ENCODE data around the gene SAP30BP. TPM values are rescaled to one million over a fixed set of nuclear protein-coding genes. Genes with fewer than 3 reads are reported as not detected.

Gene SAP30BP
- total and polyA plus RNA-seq, 2 of the 8 experiments (the other 6 are each of a cell fraction or from before 2014, with no cell fraction given) = 63.3 to 79.9 TPM

DNA sequence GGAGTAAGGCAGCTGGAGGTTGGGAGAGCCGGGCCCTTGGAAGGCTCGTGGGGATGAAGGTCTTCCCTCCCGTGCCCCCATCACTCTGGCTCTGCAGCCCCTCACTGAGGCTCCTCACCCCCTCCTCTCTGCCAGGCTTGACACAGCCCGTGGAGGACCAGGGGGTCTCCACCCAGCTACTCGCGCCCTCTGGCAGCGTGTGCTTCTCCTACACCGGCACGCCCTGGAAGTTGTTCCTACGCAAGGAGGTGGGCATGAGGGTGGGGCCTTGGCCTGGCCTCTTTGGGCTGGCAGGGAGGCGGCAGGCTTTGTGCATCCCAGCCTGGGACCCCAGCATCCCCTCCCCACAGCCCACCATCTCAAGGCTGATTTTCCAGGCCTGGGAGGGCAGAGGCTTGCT, 49.5 kb upstream of the SAP30BP start:
- Histone ChIP-seq H3K56ac (replicated peaks; ENCODE audit: insufficient read length, low read depth, low read length) (no peak overlapping the region), H3K79me1 (ENCODE audit: low read depth, low read length) (no peaks in the 10 kb centered on the region), H3K27me3 (replicated peaks in 1 of 4; ENCODE audit: control insufficient read depth in 3 of 4, extremely low read depth in 1 of 4, insufficient read depth in 3 of 4, low read length in 3 of 4) (no peaks in the 10 kb centered on the region; a peak in 1 of 7 replicates), H3K9me3 (ENCODE audit: insufficient read depth in 2 of 2, low read depth in 1 of 2, low read length in 1 of 2) (no peaks in the 10 kb centered on the region), H3K14ac (ENCODE audit: insufficient read length) (no peak overlapping the region), H3K18ac (ENCODE audit: extremely low read depth, low read length) (no peak overlapping the region), H4K20me1 (replicated peaks in 1 of 2; ENCODE audit: control insufficient read depth in 1 of 2, insufficient read depth in 2 of 2, low read length in 2 of 2) (peaks cover 0 to 1% of the 10 kb centered on the region in 2 experiments), H4K8ac (ENCODE audit: extremely low read depth, insufficient read depth, low read length) (no peak overlapping the region), H4K5ac (ENCODE audit: insufficient read length, low read depth, low read length) (no peak overlapping the region), H2BK20ac (ENCODE audit: low read length) (no peak overlapping the region), H2BK120ac (replicated peaks; ENCODE audit: low read depth, low read length) (no peak overlapping the region), H3K23me2 (ENCODE audit: low read depth, low read length) (no peaks in the 10 kb centered on the region), H3K4me3 (ENCODE audit: extremely low read depth in 1 of 4, insufficient read depth in 2 of 4, low read depth in 3 of 4, low read length in 4 of 4) (no peak overlapping the region), H2BK12ac (ENCODE audit: low read depth, low read length) (no peak overlapping the region), H2AFZ (ENCODE audit: low read length) (no peak overlapping the region), H3K23ac (ENCODE audit: insufficient read length) (no peak overlapping the region), H3K4ac (replicated peaks; ENCODE audit: insufficient read length, low read depth, low read length) (no peak overlapping the region), H3K79me2 (ENCODE audit: control insufficient read depth in 1 of 2, insufficient read depth in 2 of 2, low read length in 2 of 2) (no peaks in the 10 kb centered on the region), H2BK15ac (ENCODE audit: low read length) (no peak overlapping the region), H2BK5ac (ENCODE audit: low read depth, low read length) (no peak overlapping the region), H4K91ac (replicated peaks; ENCODE audit: insufficient read length, low read length) (no peak overlapping the region), H3K9ac (replicated peaks in 1 of 4; ENCODE audit: extremely low read depth in 1 of 4, low read depth in 3 of 4, low read length in 3 of 4) (no peak overlapping the region), H3K4me1 (replicated peaks in 1 of 4; ENCODE audit: control insufficient read depth in 3 of 4, insufficient read depth in 4 of 4, low read length in 3 of 4) (peaks cover 0 to 4% (median 1%) of the 10 kb centered on the region in 4 experiments; a peak in 4 of 7 replicates), H3K27ac (ENCODE audit: low read depth, low read length) (no peak overlapping the region), H2AK5ac (ENCODE audit: low read depth, low read length) (no peak overlapping the region), H3K36me3 (ENCODE audit: control insufficient read depth in 2 of 4, insufficient read depth in 4 of 4, low read length in 3 of 4) (no peaks in the 10 kb centered on the region), H3K4me2 (ENCODE audit: insufficient read depth in 1 of 2, low read depth in 2 of 2, low read length in 2 of 2) (no peak overlapping the region)
- DNase-seq (ENCODE audit: low read depth in 1 of 2, low spot score in 2 of 2) (no peak), FAIRE-seq (no peak)
- TF ChIP-seq JUN (IDR thresholded peaks at IDR 0.05; ENCODE audit: low read depth, low read length) = no peak
- no peak for TF ChIP-seq SP2 (IDR thresholded peaks at IDR 0.05; ENCODE audit: low read length)
- TF ChIP-seq, protein P1, sequence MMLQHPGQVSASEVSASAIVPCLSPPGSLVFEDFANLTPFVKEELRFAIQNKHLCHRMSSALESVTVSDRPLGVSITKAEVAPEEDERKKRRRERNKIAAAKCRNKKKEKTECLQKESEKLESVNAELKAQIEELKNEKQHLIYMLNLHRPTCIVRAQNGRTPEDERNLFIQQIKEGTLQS (IDR thresholded peaks at IDR 0.05; ENCODE audit: insufficient read depth, low read depth, low read length) = no peak
- no peak for TF ChIP-seq TAF1 (IDR thresholded peaks at IDR 0.05; ENCODE audit: low read depth, low read length)
- POLR2A ChIA-PET (ENCODE audit: partially characterized antibody) = interaction anchor here (0.9 to 1.6 kb wide), 3 partner anchors 18 to 38 kb away, joined by 3 to 4 read pairs (median 4); no protein-coding TSS in a partner anchor
- CTCF ChIA-PET (ENCODE audit: partially characterized antibody) = interaction anchor here (1.0 to 59.2 kb wide), 7 partner anchors 9 to 133 kb away, joined by 3 to 2200 read pairs (median 8); partner anchors contain the start of genes RECQL5, SAP30BP and SMIM5
- WGBS, 2 experiments (ENCODE audit: extremely low coverage in 1 of 2, insufficient coverage in 1 of 2, insufficient read length in 1 of 2, insufficient replicate concordance in 2 of 2, low coverage in 1 of 2, low lambda C conversion rate in 2 of 2, missing lambda C conversion rate in 1 of 2) = 84% methylated on average over 11 of the region's 11 CpGs; no CpG with 5 or more reads in 1 of the 2 experiments

Data from H1 (cell line).